ENCODE measurements around the gene EHD3. TPM values are rescaled to one million over a fixed set of nuclear protein-coding genes. Genes with fewer than 3 reads are reported as not detected.

Gene EHD3
- total RNA-seq, 1 donor from 2014 or later = 10.7 TPM

DNA sequence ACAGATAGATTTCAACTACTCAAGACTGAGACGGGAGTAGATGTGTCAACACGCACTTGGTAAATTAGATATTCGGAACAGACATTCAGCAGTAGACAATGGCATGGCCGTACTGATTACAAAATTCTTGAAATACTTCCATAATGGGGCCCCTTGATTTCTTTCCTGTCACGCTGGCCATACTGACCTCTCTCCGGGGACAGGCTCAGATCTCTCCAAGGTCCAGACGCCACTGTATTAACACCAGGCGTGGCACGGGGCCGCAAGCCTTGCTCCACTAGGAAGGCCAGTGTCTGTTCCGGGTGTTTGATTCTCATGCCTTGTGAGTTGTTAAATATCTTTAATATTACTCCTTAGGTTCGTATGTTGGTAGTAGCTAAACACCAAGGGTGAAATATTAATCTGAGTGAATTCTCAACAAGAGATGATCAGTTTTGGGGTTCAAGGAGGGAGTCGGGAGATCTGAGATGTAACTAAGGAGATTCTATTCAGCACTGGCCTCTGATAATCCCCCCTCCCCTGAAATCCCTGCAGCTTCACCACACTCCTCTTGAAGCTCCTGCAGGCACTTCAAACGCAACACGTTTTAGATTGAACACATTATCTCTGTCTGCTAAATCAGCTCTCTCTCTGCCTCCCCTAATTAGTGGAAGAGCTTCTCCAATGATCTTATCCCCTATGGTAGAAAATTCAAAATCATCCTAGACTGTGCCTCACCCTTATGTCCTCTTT, 2.2 kb upstream of the EHD3 start:
- TF ChIP-seq, protein P1, sequence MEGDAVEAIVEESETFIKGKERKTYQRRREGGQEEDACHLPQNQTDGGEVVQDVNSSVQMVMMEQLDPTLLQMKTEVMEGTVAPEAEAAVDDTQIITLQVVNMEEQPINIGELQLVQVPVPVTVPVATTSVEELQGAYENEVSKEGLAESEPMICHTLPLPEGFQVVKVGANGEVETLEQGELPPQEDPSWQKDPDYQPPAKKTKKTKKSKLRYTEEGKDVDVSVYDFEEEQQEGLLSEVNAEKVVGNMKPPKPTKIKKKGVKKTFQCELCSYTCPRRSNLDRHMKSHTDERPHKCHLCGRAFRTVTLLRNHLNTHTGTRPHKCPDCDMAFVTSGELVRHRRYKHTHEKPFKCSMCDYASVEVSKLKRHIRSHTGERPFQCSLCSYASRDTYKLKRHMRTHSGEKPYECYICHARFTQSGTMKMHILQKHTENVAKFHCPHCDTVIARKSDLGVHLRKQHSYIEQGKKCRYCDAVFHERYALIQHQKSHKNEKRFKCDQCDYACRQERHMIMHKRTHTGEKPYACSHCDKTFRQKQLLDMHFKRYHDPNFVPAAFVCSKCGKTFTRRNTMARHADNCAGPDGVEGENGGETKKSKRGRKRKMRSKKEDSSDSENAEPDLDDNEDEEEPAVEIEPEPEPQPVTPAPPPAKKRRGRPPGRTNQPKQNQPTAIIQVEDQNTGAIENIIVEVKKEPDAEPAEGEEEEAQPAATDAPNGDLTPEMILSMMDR (conservative IDR thresholded peaks at IDR 0.05) = no peak
- H3K27ac Mint-ChIP-seq (ENCODE audit: unreplicated experiment) = no peak overlapping the region
- H3K4me3 Mint-ChIP-seq = peak overlapping the region; percentile 38
- no peak for DNase-seq (ENCODE audit: low read depth, low spot score)
- no peaks in the 10 kb centered on the region for H3K9me3 Mint-ChIP-seq
- H3K27me3 Mint-ChIP-seq (ENCODE audit: low read depth) = peaks cover 23% of the 10 kb centered on the region
- no peaks in the 10 kb centered on the region for H3K36me3 Mint-ChIP-seq (ENCODE audit: low read depth)
- H3K4me1 Mint-ChIP-seq = peaks cover 39% of the 10 kb centered on the region

GRCh38 chr2:31232586-31232985, 1.4 kb upstream of the EHD3 start:
- DNase-seq (ENCODE audit: low read depth, low spot score) = no peak
- TF ChIP-seq, protein P1 (conservative IDR thresholded peaks at IDR 0.05) = no peak
- Mint-ChIP-seq H3K4me3 (no peak overlapping the region), H3K27ac (ENCODE audit: unreplicated experiment) (no peak overlapping the region), H3K36me3 (ENCODE audit: low read depth) (no peaks in the 10 kb centered on the region), H3K9me3 (no peaks in the 10 kb centered on the region), H3K4me1 (peaks cover 42% of the 10 kb centered on the region), H3K27me3 (ENCODE audit: low read depth) (peaks cover 14% of the 10 kb centered on the region)

DNA sequence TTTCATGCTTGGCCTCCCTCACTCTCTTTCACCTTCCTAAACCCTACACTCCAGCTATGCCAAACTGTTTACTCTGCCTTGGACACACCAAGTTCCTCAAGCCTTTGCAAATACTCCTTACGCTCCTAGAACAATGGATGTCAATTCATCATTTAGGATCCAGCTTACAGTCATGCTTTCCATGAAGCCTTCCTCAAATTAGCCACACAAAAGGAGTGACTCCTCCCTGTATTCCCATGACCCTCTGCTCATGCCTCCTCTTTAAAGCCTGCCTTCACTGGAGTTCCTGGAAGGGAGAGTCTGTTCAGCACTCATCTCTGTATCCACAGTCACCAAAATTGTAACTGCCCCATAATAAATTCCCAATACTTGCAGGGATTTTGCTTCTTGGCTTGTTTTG, 721 bp upstream of the EHD3 start:
- Mint-ChIP-seq H3K9me3 (no peaks in the 10 kb centered on the region), H3K4me3 (peak overlapping the region; percentile 89), H3K27me3 (ENCODE audit: low read depth) (peaks cover 12% of the 10 kb centered on the region), H3K36me3 (ENCODE audit: low read depth) (no peaks in the 10 kb centered on the region), H3K27ac (ENCODE audit: unreplicated experiment) (peak overlapping the region; percentile 85), H3K4me1 (peaks cover 46% of the 10 kb centered on the region)
- TF ChIP-seq, protein P1 (conservative IDR thresholded peaks at IDR 0.05) = no peak
- no peak for DNase-seq (ENCODE audit: low read depth, low spot score)

DNA sequence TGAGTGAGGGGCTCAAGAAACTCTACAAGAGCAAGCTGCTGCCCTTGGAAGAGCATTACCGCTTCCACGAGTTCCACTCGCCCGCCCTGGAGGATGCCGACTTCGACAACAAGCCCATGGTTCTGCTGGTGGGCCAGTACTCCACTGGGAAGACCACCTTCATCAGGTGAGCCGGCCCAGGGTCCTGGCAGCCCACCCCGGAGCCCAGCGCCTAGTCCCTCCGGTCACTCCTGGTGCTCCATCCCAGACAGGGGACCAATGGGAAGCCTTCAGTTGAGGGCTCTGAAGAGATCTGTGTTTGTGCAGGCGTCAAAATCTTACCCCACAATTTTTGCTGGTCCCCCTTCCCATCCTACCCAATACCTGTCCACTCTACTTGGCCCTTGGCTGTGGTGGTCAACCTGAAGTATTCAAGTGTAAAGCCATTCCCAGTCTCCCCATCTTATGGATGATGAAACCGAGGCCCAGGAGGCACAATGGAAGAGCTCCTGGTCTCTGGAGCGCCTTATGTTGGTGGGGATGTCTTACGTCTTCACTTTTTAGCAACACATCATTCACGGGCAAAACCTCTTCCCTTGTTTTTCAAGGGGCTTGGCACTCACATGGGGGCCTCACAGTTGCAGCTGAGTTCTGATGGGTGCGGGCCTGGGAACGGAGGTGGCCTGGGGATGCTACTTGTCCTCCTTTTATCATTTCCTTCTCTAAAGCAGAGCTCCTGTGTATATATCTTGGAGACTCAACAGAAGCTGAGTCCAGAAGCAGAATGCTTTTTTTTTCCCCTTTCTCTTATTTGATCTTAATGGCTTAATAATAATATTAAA, 941 bp downstream of the EHD3 start:
- Mint-ChIP-seq H3K36me3 (ENCODE audit: low read depth) (no peaks in the 10 kb centered on the region), H3K27me3 (ENCODE audit: low read depth) (peaks cover 9% of the 10 kb centered on the region), H3K4me1 (peaks cover 51% of the 10 kb centered on the region), H3K4me3 (peak overlapping the region; percentile 81), H3K27ac (ENCODE audit: unreplicated experiment) (no peak overlapping the region), H3K9me3 (no peaks in the 10 kb centered on the region)
- DNase-seq (ENCODE audit: low read depth, low spot score) = no peak
- TF ChIP-seq, protein P1 (conservative IDR thresholded peaks at IDR 0.05) = no peak

DNA sequence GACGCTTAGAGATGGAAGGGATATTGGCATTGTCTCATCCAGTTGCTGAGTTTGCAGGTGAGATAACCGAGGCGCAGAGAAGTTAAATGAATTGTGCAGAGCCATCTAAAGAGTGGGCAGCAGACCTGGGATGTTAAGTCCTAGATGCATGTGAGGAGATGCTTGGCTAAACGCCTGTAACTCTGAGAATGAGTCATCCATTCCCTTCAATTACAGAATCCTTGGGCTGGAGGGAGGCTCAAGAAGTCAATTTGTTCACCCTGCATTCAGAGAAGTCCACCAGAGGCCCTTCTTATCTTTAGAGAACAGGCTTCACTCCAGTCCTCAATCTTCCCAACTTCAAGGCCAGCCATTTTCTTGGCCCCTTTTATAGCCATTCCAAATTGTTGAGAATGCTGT, 1.6 kb downstream of the EHD3 start:
- TF ChIP-seq, protein P1 (conservative IDR thresholded peaks at IDR 0.05) = no peak
- DNase-seq (ENCODE audit: low read depth, low spot score) = no peak
- H3K27ac Mint-ChIP-seq (ENCODE audit: unreplicated experiment) = no peak overlapping the region

More for the DNA sequence above, 1.6 kb downstream of the EHD3 start:
- peak overlapping the region; percentile 81 for H3K4me3 Mint-ChIP-seq
- H3K36me3 Mint-ChIP-seq (ENCODE audit: low read depth) = no peaks in the 10 kb centered on the region
- no peaks in the 10 kb centered on the region for H3K9me3 Mint-ChIP-seq
- peaks cover 51% of the 10 kb centered on the region for H3K4me1 Mint-ChIP-seq
- peaks cover 6% of the 10 kb centered on the region for H3K27me3 Mint-ChIP-seq (ENCODE audit: low read depth)

Data from neural crest cell (in vitro differentiated cells).